Adipocyte (in vitro differentiated cells): ENCODE results near the gene GPR162.
A peak's percentile ranks its signal among the peaks of the same experiment; 100 is the strongest.

ENCODE experiments used
- DNase-seq: peaks from one replicate; pipeline ENCODE4 v3.0.0-alpha.2; 2015; ENCODE audit warnings: low read depth
- H3K27me3 ChIP-seq: replicated peaks from 2 replicates; pipeline ENCODE4 v1.7.0; 2013; ENCODE audit warnings: mild to moderate bottlenecking, low read length, moderate library complexity; ENCODE audit not compliant: control insufficient read depth, insufficient read depth
- H3K36me3 ChIP-seq: 2 replicates; pipeline ENCODE4 v1.7.0; 2013; ENCODE audit warnings: low read length, mild to moderate bottlenecking, moderate library complexity; ENCODE audit not compliant: control insufficient read depth, insufficient read depth, severe bottlenecking
- H3K4me1 ChIP-seq: 2 replicates; pipeline ENCODE4 v1.7.0; 2013; ENCODE audit warnings: mild to moderate bottlenecking, low read length, moderate library complexity; ENCODE audit not compliant: control insufficient read depth, insufficient read depth
- H3K4me3 ChIP-seq: 2 replicates; pipeline ENCODE4 v1.7.0; 2013; ENCODE audit warnings: mild to moderate bottlenecking, low read length, moderate library complexity
- H3K9ac ChIP-seq: 2 replicates; pipeline ENCODE4 v1.7.0; 2013; ENCODE audit warnings: mild to moderate bottlenecking, low read length, moderate library complexity
- H3K9me3 ChIP-seq: 2 replicates; pipeline ENCODE4 v1.7.0; 2013; ENCODE audit warnings: mild to moderate bottlenecking, low read length, moderate library complexity; ENCODE audit not compliant: control insufficient read depth

GPR162 gene

GRCh38 chr12:6840761-6841515, 19.3 kb downstream of the GPR162 start, which contains the start of gene GNB3:
GNB3 (plus strand) TSS chr12:6840925; CDS start chr12:6841288, 363 bp downstream.
- peaks cover 9% of the 10 kb centered on the region for H3K36me3 ChIP-seq

GRCh38 chr12:6842075-6842474, 20.5 kb downstream of the GPR162 start:
- Histone ChIP-seq H3K9ac (no peak overlapping the region), H3K4me1 (no peaks in the 10 kb centered on the region), H3K27me3 (no peaks in the 10 kb centered on the region), H3K36me3 (peaks cover 15% of the 10 kb centered on the region), H3K9me3 (no peaks in the 10 kb centered on the region), H3K4me3 (no peak overlapping the region)
- DNase-seq = no peak

More at GRCh38 chr12:6840761-6841515, 19.3 kb downstream of the GPR162 start, which contains the start of gene GNB3:
- Histone ChIP-seq H3K27me3 (no peaks in the 10 kb centered on the region), H3K4me1 (no peaks in the 10 kb centered on the region), H3K4me3 (no peak within 1 kb of the TSS), H3K9ac (no peak within 1 kb of the TSS), H3K9me3 (no peaks in the 10 kb centered on the region)
- no peak for DNase-seq

GRCh38 chr12:6843118-6843902, 21.7 kb downstream of the GPR162 start:
- Histone ChIP-seq H3K9me3 (no peaks in the 10 kb centered on the region), H3K27me3 (no peaks in the 10 kb centered on the region), H3K36me3 (peaks cover 15% of the 10 kb centered on the region), H3K4me1 (no peaks in the 10 kb centered on the region), H3K4me3 (no peak overlapping the region), H3K9ac (no peak overlapping the region)
- no peak for DNase-seq

GRCh38 chr12:6845395-6845794, 23.8 kb downstream of the GPR162 start:
- peaks cover 10% of the 10 kb centered on the region for H3K36me3 ChIP-seq
- no peak overlapping the region for H3K4me3 ChIP-seq
- DNase-seq = no peak
- H3K9me3 ChIP-seq = no peaks in the 10 kb centered on the region
- no peaks in the 10 kb centered on the region for H3K27me3 ChIP-seq
- H3K9ac ChIP-seq = no peak overlapping the region
- H3K4me1 ChIP-seq = no peaks in the 10 kb centered on the region

GRCh38 chr12:6846316-6846869, 24.8 kb downstream of the GPR162 start:
- Histone ChIP-seq H3K9me3 (no peaks in the 10 kb centered on the region), H3K27me3 (no peaks in the 10 kb centered on the region), H3K4me3 (no peak overlapping the region), H3K9ac (no peak overlapping the region), H3K36me3 (peaks cover 10% of the 10 kb centered on the region), H3K4me1 (peaks cover 5% of the 10 kb centered on the region)
- no peak for DNase-seq

- Histone ChIP-seq H3K9ac (no peak overlapping the region), H3K36me3 (peaks cover 10% of the 10 kb centered on the region), H3K9me3 (no peaks in the 10 kb centered on the region), H3K27me3 (no peaks in the 10 kb centered on the region), H3K4me1 (peaks cover 5% of the 10 kb centered on the region), H3K4me3 (no peak overlapping the region)
- no peak for DNase-seq
Observed at GRCh38 chr12:6847676-6848075, 26.1 kb downstream of the GPR162 start.

GRCh38 chr12:6849427-6849826, 27.8 kb downstream of the GPR162 start:
- H3K4me3 ChIP-seq = no peak overlapping the region
- H3K36me3 ChIP-seq = peaks cover 8% of the 10 kb centered on the region
- peaks cover 20% of the 10 kb centered on the region for H3K4me1 ChIP-seq
- DNase-seq = no peak
- H3K9ac ChIP-seq = no peak overlapping the region
- no peaks in the 10 kb centered on the region for H3K27me3 ChIP-seq
- no peaks in the 10 kb centered on the region for H3K9me3 ChIP-seq

GRCh38 chr12:6849976-6850560, 28.4 kb downstream of the GPR162 start:
- no peak for DNase-seq
- no peak overlapping the region for H3K4me3 ChIP-seq
- H3K27me3 ChIP-seq = no peaks in the 10 kb centered on the region
- H3K36me3 ChIP-seq = peaks cover 6% of the 10 kb centered on the region
- H3K9ac ChIP-seq = no peak overlapping the region
- peaks cover 22% of the 10 kb centered on the region for H3K4me1 ChIP-seq
- H3K9me3 ChIP-seq = no peaks in the 10 kb centered on the region

- no peak for DNase-seq
- H3K9ac ChIP-seq = peak overlapping the region; percentile 17
- H3K9me3 ChIP-seq = no peaks in the 10 kb centered on the region
- peaks cover 22% of the 10 kb centered on the region for H3K4me1 ChIP-seq
- H3K36me3 ChIP-seq = peaks cover 9% of the 10 kb centered on the region
- H3K27me3 ChIP-seq = no peaks in the 10 kb centered on the region
- peak overlapping the region; percentile 84 for H3K4me3 ChIP-seq
Observed at GRCh38 chr12:6850796-6851152, 29.2 kb downstream of the GPR162 start.

- peak within 1 kb of the TSS; percentile 84 for H3K4me3 ChIP-seq
- H3K36me3 ChIP-seq = peaks cover 13% of the 10 kb centered on the region
- DNase-seq = peak; percentile 98
- peaks cover 22% of the 10 kb centered on the region for H3K4me1 ChIP-seq
- no peaks in the 10 kb centered on the region for H3K27me3 ChIP-seq
- H3K9me3 ChIP-seq = no peaks in the 10 kb centered on the region
- H3K9ac ChIP-seq = peak within 1 kb of the TSS; percentile 85
Observed at GRCh38 chr12:6851153-6851920, 29.7 kb downstream of the GPR162 start, which contains the start of gene CDCA3. CDCA3 (minus strand) TSS chr12:6851286; CDS start chr12:6850952, 334 bp downstream.
